ENCODE data around the gene PLXNA1.

PLXNA1 gene

GRCh38 chr3:126935756-126936509 lies 47.0 kb upstream of the PLXNA1 start:
- no peak for TF ChIP-seq REST (IDR thresholded peaks at IDR 0.05; ENCODE audit: low read depth)
- TF ChIP-seq YY1 (IDR thresholded peaks at IDR 0.05; ENCODE audit: low read depth) = no peak
- no peak for TF ChIP-seq EGR1 (IDR thresholded peaks at IDR 0.05)

- TF ChIP-seq NFIC (IDR thresholded peaks at IDR 0.05) (no peak), YY1 (IDR thresholded peaks at IDR 0.05; ENCODE audit: low read depth) (no peak)
Measured at GRCh38 chr3:126936853-126937425, 46.0 kb upstream of the PLXNA1 start.

GRCh38 chr3:126937533-126937932 lies 45.4 kb upstream of the PLXNA1 start:
- no peak for TF ChIP-seq MAX (IDR thresholded peaks at IDR 0.05)
- no peak for TF ChIP-seq USF1 (IDR thresholded peaks at IDR 0.05)
- TF ChIP-seq TEAD4 (IDR thresholded peaks at IDR 0.05) = no peak
- TF ChIP-seq ZBTB7A (IDR thresholded peaks at IDR 0.05; ENCODE audit: low read depth) = no peak
- TF ChIP-seq EP300 (IDR thresholded peaks at IDR 0.05; ENCODE audit: borderline replicate concordance) = no peak
- no peak for TF ChIP-seq REST (IDR thresholded peaks at IDR 0.05; ENCODE audit: low read depth)
- no peak for TF ChIP-seq TAF1 (IDR thresholded peaks at IDR 0.05; ENCODE audit: low read depth)
- no peak for TF ChIP-seq FOXM1 (IDR thresholded peaks at IDR 0.05; ENCODE audit: borderline replicate concordance, low read depth)
- no peak for TF ChIP-seq NFIC (IDR thresholded peaks at IDR 0.05)
- TF ChIP-seq EGR1 (IDR thresholded peaks at IDR 0.05) = no peak
- TF ChIP-seq TCF12 (IDR thresholded peaks at IDR 0.05; ENCODE audit: low read depth) = no peak

- TF ChIP-seq NFIC (IDR thresholded peaks at IDR 0.05) = no peak
- TF ChIP-seq CEBPB (IDR thresholded peaks at IDR 0.05) = no peak
- TF ChIP-seq TAF1 (IDR thresholded peaks at IDR 0.05; ENCODE audit: low read depth) = no peak
- no peak for TF ChIP-seq RAD21 (IDR thresholded peaks at IDR 0.05; ENCODE audit: low read depth)
- no peak for TF ChIP-seq YY1 (IDR thresholded peaks at IDR 0.05; ENCODE audit: low read depth)
- TF ChIP-seq CREB1 (IDR thresholded peaks at IDR 0.05; ENCODE audit: low read depth) = no peak
- TF ChIP-seq MAX (IDR thresholded peaks at IDR 0.05) = no peak
- no peak for TF ChIP-seq EGR1 (IDR thresholded peaks at IDR 0.05)
- TF ChIP-seq FOXM1 (IDR thresholded peaks at IDR 0.05; ENCODE audit: borderline replicate concordance, low read depth) = no peak
- TF ChIP-seq USF1 (IDR thresholded peaks at IDR 0.05) = no peak
- no peak for TF ChIP-seq TEAD4 (IDR thresholded peaks at IDR 0.05)
- no peak for TF ChIP-seq ZBTB7A (IDR thresholded peaks at IDR 0.05; ENCODE audit: low read depth)
Measured at GRCh38 chr3:126937973-126938372, 44.9 kb upstream of the PLXNA1 start.

- TF ChIP-seq ZBTB7A (IDR thresholded peaks at IDR 0.05; ENCODE audit: low read depth) (no peak), TAF1 (IDR thresholded peaks at IDR 0.05; ENCODE audit: low read depth) (no peak), USF1 (IDR thresholded peaks at IDR 0.05) (no peak), NFIC (IDR thresholded peaks at IDR 0.05) (no peak), REST (IDR thresholded peaks at IDR 0.05; ENCODE audit: low read depth) (no peak), FOXM1 (IDR thresholded peaks at IDR 0.05; ENCODE audit: borderline replicate concordance, low read depth) (no peak), RAD21 (IDR thresholded peaks at IDR 0.05; ENCODE audit: low read depth) (no peak), EP300 (IDR thresholded peaks at IDR 0.05; ENCODE audit: borderline replicate concordance) (no peak), EGR1 (IDR thresholded peaks at IDR 0.05) (no peak), CREB1 (IDR thresholded peaks at IDR 0.05; ENCODE audit: low read depth) (no peak), TCF12 (IDR thresholded peaks at IDR 0.05; ENCODE audit: low read depth) (no peak), CEBPB (IDR thresholded peaks at IDR 0.05) (no peak), YY1 (IDR thresholded peaks at IDR 0.05; ENCODE audit: low read depth) (no peak), TEAD4 (IDR thresholded peaks at IDR 0.05) (no peak), MAX (IDR thresholded peaks at IDR 0.05) (no peak)
Measured at GRCh38 chr3:126938520-126939337, 44.2 kb upstream of the PLXNA1 start.

Data from Ishikawa (cell line).